Hepatocyte (in vitro differentiated cells): ENCODE results near the gene KIAA1671. TPM values are rescaled to one million over a fixed set of nuclear protein-coding genes. Genes with fewer than 3 reads are reported as not detected.
"Not testable (repeated sequence)": the region's sequence is repeated elsewhere in the genome, so short reads cannot be mapped to it uniquely, and the experiment has no call there.

Experiments
- DNase-seq: peaks from one replicate; pipeline ENCODE4 v3.0.0-alpha.2; 2016; ENCODE audit warnings: low spot score
- H2AFZ ChIP-seq: fragments of 200-600 bp; sonication (generic); 2 replicates; pipeline ENCODE4 v1.6.0; 2016; ENCODE audit warnings: antibody characterized with exemption, mild to moderate bottlenecking
- H3K27ac ChIP-seq: fragments of 200-600 bp; sonication (generic); 2 replicates; pipeline ENCODE4 v1.5.1; 2016; ENCODE audit warnings: mild to moderate bottlenecking
- H3K27me3 ChIP-seq: fragments of 200-600 bp; sonication (generic); 2 replicates; pipeline ENCODE4 v1.6.1; 2016
- H3K36me3 ChIP-seq: fragments of 200-600 bp; sonication (generic); replicated peaks from 2 replicates; pipeline ENCODE4 v1.5.1; 2016; ENCODE audit warnings: low read depth; ENCODE audit not compliant: insufficient read depth
- H3K4me1 ChIP-seq: fragments of 200-600 bp; sonication (generic); 2 replicates; pipeline ENCODE4 v1.5.1; 2016; ENCODE audit warnings: mild to moderate bottlenecking, moderate library complexity; ENCODE audit not compliant: insufficient read depth
- H3K4me2 ChIP-seq: fragments of 200-600 bp; sonication (generic); 2 replicates; pipeline ENCODE4 v1.6.0; 2016
- H3K4me3 ChIP-seq: fragments of 200-600 bp; sonication (generic); 2 replicates; pipeline ENCODE4 v1.5.1; 2016; ENCODE audit warnings: mild to moderate bottlenecking
- H3K79me2 ChIP-seq: fragments of 200-600 bp; sonication (generic); 2 replicates; pipeline ENCODE4 v1.6.0; 2017; ENCODE audit warnings: mild to moderate bottlenecking
- H3K9me2 ChIP-seq: fragments of 200-600 bp; sonication (generic); replicated peaks from 2 replicates; pipeline ENCODE4 v1.6.0; 2017; ENCODE audit warnings: mild to moderate bottlenecking; ENCODE audit not compliant: insufficient read depth
- H3K9me3 ChIP-seq: fragments of 200-600 bp; sonication (generic); 2 replicates; pipeline ENCODE4 v1.5.1; 2016; ENCODE audit warnings: low read depth, mild to moderate bottlenecking
- H4K20me1 ChIP-seq: fragments of 200-600 bp; sonication (generic); 2 replicates; pipeline ENCODE4 v1.6.0; 2016; ENCODE audit warnings: mild to moderate bottlenecking; ENCODE audit not compliant: insufficient read depth, poor library complexity, severe bottlenecking
- CTCF ChIP-seq: fragments of 200-600 bp; sonication (generic); IDR thresholded peaks from 2 replicates; pipeline ENCODE4 v1.5.1; 2016; ENCODE audit warnings: antibody characterized with exemption, mild to moderate bottlenecking; ENCODE audit not compliant: poor library complexity
- EZH2 ChIP-seq: fragments of 200-600 bp; sonication (generic); IDR thresholded peaks from 2 replicates; pipeline ENCODE4 v1.6.1; 2016; ENCODE audit warnings: antibody characterized with exemption, mild to moderate bottlenecking, borderline replicate concordance
- EZH2phosphoT487 ChIP-seq: fragments of 200-600 bp; sonication (generic); IDR thresholded peaks from one replicate; pipeline ENCODE4 v1.6.1; 2018; ENCODE audit warnings: antibody characterized with exemption, mild to moderate bottlenecking, low read depth, moderate library complexity; ENCODE audit not compliant: unreplicated experiment, severe bottlenecking
- WGBS: methylation state at CpG from one replicate; pipeline ENCODE4 v1.1.6; 2016; ENCODE audit warnings: low lambda C conversion rate; ENCODE audit errors: missing lambda C conversion rate; 5-methylcytosine and 5-hydroxymethylcytosine counted together
- polyA plus RNA-seq: library from polyadenylated mRNA; unstranded; fragments of >200 nt; fragmentation: Nextera tagmentation; extraction: Ambion mirVana; gene quantifications from 2 replicates; pipeline ENCODE4 v1.2.1, GENCODE V29; 2016
- total RNA-seq: library from RNA; depleted of rRNA; stranded (reverse); fragments of >200 nt; gene quantifications from 2 replicates; pipeline ENCODE4 v1.2.3, GENCODE V29; 2014

Gene KIAA1671
- total and polyA plus RNA-seq, 2 experiments from 2014 or later, result 8.1 to 26.5 TPM

DNA sequence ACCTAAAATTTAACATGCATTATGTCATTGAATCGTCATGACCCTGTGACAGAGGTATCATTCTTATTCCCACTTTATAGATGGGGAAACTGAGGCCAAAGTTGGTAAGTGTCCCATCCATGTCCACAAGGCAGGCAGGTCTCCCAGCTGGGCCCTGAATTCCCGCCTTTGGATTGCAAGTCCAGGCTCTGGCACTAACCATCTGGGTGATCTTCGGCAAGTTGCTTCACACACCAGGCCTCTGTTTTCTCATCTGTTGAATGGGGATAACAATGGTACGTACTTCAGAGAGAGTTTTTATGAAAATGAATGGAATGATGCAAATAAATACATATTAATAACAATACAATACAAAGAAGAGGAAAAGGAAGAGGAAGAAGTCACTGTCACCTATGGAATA, 250.6 kb downstream of the KIAA1671 start:
- Histone ChIP-seq H3K4me2 (no peak overlapping the region), H3K27me3 (no peaks in the 10 kb centered on the region), H3K4me3 (no peak overlapping the region), H3K36me3 (no peaks in the 10 kb centered on the region), H3K79me2 (no peaks in the 10 kb centered on the region), H4K20me1 (no peaks in the 10 kb centered on the region), H3K27ac (no peak overlapping the region), H3K9me3 (no peaks in the 10 kb centered on the region), H3K4me1 (no peaks in the 10 kb centered on the region), H3K9me2 (no peaks in the 10 kb centered on the region), H2AFZ (no peak overlapping the region)
- WGBS, result 95% methylated on average over 4 of the region's 4 CpGs
- TF ChIP-seq EZH2 (no peak), EZH2phosphoT487 (no peak), CTCF (no peak)
- no peak for DNase-seq

DNA sequence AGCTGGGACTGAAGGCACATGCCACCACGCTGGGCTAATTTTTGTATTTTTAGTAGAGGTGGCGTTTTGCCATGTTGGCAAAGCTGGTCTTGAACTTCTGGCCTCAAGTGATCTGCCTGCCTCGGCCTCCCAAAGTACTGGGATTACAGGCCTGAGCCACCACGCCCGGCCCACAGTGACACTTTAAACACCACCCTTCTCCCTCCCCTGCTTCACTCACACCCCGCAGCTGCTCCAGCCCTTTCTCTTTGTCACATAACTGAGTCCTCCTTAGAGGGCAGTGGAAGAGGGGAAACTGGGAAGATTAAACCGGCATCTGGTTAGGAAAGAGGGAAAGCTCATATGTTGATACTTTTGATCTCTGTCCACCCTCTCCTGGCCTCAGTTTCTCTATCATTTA, 252.0 kb downstream of the KIAA1671 start:
- H3K27ac ChIP-seq, H3K4me2 ChIP-seq, H3K9me3 ChIP-seq, H3K4me3 ChIP-seq, DNase-seq, H4K20me1 ChIP-seq, H3K9me2 ChIP-seq, H3K27me3 ChIP-seq, H3K4me1 ChIP-seq, H2AFZ ChIP-seq, H3K36me3 ChIP-seq, H3K79me2 ChIP-seq: not testable (repeated sequence)
- WGBS, result 86% methylated on average over 7 of the region's 7 CpGs

DNA sequence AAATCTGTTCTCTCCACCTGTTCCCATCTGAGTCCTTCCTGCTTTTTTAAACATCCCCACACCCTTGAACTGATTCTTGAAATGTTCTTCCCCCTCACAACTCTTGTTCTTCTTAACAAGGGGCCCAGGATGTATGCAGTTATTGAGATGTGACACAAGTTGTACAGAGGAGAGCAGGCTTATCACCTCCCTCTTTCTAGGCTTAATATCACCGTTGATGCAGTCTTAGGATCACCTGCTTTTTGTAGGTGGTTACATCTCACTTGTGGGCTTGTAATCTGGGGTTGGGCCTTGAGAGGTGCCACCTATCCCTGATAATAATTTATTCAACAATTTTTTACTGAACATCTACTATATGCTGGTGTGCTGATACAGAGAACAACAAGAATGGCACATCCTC, 253.3 kb downstream of the KIAA1671 start:
- H4K20me1 ChIP-seq, result no peaks in the 10 kb centered on the region
- DNase-seq, result no peak
- H3K36me3 ChIP-seq, result no peaks in the 10 kb centered on the region
- no peaks in the 10 kb centered on the region for H3K79me2 ChIP-seq
- no peaks in the 10 kb centered on the region for H3K4me1 ChIP-seq
- no peaks in the 10 kb centered on the region for H3K9me2 ChIP-seq
- no peak overlapping the region for H3K4me2 ChIP-seq
- H3K9me3 ChIP-seq, result no peaks in the 10 kb centered on the region
- TF ChIP-seq EZH2, result no peak
- TF ChIP-seq CTCF, result no peak
- no peak for TF ChIP-seq EZH2phosphoT487
- H3K4me3 ChIP-seq, result no peak overlapping the region
- H3K27me3 ChIP-seq, result no peaks in the 10 kb centered on the region
- 91% methylated on average over 1 of the region's 1 CpG for WGBS
- no peak overlapping the region for H2AFZ ChIP-seq
- H3K27ac ChIP-seq, result no peak overlapping the region

DNA sequence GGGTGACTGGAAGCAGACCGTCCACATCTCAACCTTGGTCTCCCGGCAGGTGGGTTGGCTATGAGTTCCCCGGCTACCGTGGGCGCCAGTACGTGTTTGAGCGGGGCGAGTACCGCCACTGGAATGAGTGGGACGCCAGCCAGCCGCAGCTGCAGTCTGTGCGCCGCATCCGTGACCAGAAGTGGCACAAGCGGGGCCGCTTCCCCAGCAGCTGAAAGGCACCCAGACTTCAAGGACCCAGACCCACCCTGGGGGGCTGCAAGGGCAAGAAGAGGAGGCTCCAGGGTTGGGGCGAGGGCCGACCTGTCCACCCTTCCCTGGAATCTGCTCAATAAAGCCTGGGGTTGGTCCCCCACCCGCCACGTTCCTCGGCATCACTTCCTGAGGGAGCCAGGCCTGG, 254.5 kb downstream of the KIAA1671 start:
- H3K4me2 ChIP-seq, result no peak overlapping the region
- no peak for DNase-seq
- no peaks in the 10 kb centered on the region for H3K4me1 ChIP-seq
- H4K20me1 ChIP-seq, result no peaks in the 10 kb centered on the region
- no peak overlapping the region for H2AFZ ChIP-seq
- TF ChIP-seq CTCF (no peak), EZH2phosphoT487 (no peak), EZH2 (no peak)
- H3K36me3 ChIP-seq, result no peaks in the 10 kb centered on the region
- H3K27ac ChIP-seq, result no peak overlapping the region
- 96% methylated on average over 21 of the region's 21 CpGs for WGBS
- no peak overlapping the region for H3K4me3 ChIP-seq
- no peaks in the 10 kb centered on the region for H3K9me2 ChIP-seq
- no peaks in the 10 kb centered on the region for H3K79me2 ChIP-seq
- H3K9me3 ChIP-seq, result no peaks in the 10 kb centered on the region
- no peaks in the 10 kb centered on the region for H3K27me3 ChIP-seq
